TTC549 (cell line): ENCODE data around the gene MAZ.
"Not testable (repeated sequence)": the region's sequence is repeated elsewhere in the genome, so short reads cannot be mapped to it uniquely, and the experiment has no call there.

ENCODE experiments used
- FAIRE-seq: peaks from 2 replicates; lab custom pipeline; 2012; peaks lifted over from hg19 to GRCh38; lab: Jason Lieb, UNC

MAZ gene

GRCh38 chr16:29806099-29806579 is at the start of gene MAZ:
TSS of gene MAZ (plus strand) at chr16:29806529. CDS start at chr16:29806702, 173 bp downstream.
- no peak for FAIRE-seq

GRCh38 chr16:29756654-29757053 is 49.7 kb upstream of the MAZ start:
- no peak for FAIRE-seq

DNA sequence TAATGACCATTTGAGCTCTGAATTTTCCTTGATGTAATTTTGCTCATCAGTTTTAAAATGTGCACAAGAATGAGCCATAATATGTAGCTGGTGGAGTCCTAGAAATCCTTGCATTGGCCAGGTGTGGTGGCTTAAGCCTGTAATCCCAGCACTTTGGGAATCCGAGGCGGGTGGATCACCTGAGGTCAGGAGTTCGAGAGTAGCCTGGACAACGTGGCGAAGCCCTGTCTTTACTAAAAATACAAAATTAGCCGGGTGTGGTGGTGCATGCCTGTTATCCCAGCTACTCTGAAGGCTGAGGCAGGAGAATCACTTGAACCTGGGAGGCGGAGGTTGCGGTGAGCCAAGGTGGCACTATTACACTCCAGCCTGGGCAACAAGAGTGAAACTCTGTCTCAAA is 49.2 kb upstream of the MAZ start:
- not testable (repeated sequence) for FAIRE-seq

GRCh38 chr16:29757950-29758466 is 48.3 kb upstream of the MAZ start:
- FAIRE-seq, result no peak

DNA sequence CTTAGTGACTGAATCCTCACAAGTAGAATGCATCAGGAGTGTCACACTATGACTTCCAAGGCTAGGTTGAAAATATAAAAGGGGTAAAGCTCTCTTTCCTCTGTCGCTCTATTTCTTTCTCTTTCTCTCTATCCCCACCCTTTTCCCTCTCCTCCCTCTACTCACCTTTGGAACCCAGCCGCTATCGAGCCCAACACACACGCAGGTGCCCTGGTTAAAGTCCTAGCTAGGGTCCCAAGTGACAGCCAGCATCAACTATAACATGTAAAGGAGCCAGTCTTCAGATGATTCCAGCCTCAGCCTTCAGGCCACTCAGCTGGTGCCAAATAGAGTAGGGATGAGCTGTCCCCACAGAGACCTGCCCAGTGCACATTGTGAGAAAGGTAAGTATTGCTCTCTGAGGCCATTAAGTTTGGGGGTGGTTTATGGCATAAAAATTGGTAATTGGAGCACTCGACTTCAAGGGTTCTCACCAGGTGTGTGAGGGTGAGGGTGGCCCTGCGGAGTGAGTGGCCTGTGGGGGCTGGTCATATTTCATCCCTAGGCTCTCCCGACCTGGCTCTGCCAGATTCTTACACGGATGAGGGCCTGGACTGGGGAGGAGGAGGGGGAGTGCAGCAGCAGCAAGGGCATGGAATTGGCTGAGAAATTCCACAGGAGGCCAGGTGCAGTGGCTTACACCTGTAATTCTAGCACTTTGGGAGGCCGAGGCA is 45.6 kb upstream of the MAZ start:
- no peak for FAIRE-seq

DNA sequence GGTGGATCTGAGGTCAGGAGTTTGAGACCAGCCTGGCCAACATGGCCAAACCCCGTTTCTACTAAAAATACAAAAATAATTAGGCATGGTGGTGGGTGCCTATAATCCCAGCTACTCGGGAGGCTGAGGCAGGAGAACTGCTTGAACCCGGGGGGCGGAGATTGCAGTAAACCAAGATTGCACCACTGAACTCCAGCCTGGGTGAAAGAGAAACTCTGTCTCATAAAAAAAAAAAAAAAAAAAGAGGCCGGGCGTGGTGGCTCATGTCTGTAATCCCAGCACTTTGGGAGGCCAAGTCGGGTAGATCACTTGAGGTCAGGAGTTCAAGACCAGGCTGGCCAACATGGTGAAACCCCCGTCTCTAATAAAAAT is 45.1 kb upstream of the MAZ start:
- FAIRE-seq, result not testable (repeated sequence)

DNA sequence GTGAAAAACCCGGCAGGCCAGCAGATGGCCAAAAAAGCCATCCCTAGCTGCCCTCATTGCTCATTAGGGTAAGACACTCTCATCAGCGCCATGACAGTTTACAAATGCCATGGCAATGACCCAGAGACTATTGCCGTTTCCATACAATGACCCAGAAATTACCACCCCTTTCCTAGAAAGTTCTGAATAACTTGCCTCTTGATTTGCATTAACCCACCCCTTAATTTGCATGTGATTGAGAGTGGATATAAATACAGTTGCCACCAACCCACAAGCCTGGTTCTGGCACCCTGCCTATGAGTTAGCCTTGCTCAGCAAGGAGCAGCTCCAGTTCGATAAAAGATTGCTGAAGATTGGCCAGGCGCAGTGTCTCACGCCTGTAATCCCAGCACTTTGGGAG is 44.4 kb upstream of the MAZ start:
- no peak for FAIRE-seq

GRCh38 chr16:29763326-29763725 is 43.0 kb upstream of the MAZ start:
- FAIRE-seq, result no peak

DNA sequence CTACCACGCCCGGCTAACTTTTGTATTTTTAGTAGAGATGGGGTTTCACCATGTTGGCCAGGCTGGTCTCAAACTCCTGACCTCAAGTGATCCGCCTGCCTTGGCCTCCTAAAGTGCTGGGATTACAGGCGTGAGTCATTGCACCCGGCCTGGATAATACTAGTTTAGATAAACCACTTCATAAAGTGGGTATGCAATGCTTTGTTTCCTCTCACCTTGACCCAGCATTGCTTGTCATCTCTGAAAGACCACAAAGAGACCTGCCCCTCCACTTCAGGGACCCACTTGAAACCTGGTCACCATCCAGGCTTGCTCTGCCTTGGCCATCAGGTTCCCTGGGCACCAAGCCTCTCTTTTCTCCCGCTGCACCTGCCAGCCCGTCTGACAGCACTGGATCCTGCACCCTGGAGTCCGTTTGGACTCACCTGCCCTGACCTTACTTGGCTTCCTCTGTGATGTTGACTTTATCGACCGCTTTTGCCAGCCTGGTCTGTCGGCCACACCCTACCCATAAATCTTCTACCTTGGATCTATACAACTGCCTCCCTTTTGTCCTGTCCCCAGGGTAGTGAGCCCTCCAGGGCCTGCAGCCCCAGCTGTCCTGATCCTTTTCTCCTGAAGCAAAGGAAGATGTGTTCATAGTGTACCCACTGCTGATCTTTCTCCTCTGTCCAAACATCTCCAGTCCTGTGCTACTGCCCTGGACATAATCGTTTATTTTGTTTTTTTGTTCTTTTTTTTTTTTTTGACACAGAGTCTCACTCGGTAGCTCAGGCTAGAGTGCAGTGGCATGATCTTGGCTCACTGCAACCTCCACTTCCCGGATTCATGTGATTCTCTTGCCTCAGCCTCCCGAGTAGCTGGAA is 40.9 kb upstream of the MAZ start:
- no peak for FAIRE-seq

DNA sequence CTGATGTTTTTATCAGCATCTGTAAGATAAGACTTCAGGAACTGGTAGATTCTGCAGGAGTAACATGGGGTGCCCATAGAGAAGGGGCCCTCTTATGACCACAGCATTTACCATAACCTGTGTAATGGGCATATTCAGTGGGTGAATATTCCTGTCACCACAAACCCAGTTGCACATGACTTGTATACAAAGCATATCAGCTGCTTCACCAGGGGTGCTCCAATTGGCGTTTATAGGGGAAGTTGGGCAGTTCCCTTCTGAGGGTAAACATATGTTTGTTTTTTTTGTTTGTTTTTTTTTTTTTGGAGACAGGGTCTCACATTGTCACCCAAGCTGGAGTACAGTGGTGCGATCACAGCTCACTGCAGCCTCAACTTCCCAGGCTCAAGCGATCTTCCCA is 39.8 kb upstream of the MAZ start:
- FAIRE-seq, result no peak

GRCh38 chr16:29767062-29767461 is 39.3 kb upstream of the MAZ start:
- FAIRE-seq, result no peak

GRCh38 chr16:29769507-29769906 is 36.8 kb upstream of the MAZ start:
- FAIRE-seq, result no peak

GRCh38 chr16:29770250-29770929 is 35.9 kb upstream of the MAZ start:
- FAIRE-seq, result no peak

DNA sequence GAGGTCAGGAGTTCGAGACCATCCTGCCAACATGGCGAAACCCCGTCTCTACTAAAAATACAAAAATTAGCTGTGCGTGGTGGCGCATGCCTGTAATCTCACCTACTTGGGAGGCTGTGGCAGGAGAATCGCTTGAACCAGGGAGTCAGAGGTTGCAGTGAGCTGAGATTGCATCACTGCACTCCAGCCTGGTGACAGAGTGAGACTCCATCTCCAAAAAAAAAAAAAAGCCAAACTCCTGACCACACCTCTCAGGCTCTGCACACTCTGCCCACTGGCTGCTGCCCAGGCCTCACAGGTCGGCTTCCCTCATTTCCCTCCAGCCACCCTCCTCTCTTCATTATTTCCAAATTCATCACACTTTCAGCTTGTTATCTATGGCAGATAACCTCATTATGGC is 34.0 kb upstream of the MAZ start:
- FAIRE-seq, result not testable (repeated sequence)

- FAIRE-seq, result no peak
Observed at GRCh38 chr16:29774730-29775129, 31.6 kb upstream of the MAZ start.

GRCh38 chr16:29775742-29776408 is 30.5 kb upstream of the MAZ start:
- FAIRE-seq, result no peak

DNA sequence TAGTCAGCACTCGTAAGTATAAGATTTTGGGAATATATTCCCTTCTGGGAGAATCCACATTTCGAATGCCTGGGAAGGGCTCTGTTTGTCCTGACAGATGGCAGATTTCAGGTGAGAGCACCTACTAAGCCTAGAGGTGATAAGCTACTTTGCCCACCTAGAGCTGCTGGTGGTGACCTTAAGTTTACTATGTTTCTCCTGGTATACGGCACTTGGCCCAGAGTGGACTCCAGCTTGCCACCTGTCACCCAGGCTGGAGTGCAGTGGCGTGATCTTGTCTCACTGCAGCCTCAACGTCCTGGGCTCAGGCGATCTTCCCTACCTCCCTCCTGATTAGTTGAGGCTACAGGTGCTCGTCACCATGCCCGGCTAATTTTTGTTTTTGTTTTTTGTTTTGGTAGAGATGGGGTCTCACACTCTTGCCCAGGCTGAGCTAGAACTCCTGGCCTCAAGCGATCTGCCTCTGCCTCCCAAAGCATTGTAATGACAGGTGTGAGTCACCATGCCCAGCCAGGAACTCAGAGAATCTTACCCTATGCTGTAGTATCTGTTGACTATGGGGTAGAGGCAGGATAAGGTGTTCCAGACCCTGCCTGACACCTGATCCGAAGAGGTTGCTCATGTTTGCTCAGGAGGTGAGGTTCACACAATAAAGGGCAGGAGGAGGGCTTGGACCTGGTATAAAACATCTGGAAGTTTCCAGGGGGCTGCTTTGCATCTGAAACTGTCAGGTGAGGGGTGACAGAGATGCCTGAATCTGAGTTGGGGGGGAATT is 28.6 kb upstream of the MAZ start, which contains the start of gene ZG16:
ZG16 (plus strand) TSS at position 681 of the 775 bp plus-strand sequence. CDS start 1,011 bp downstream, outside the sequence.
- FAIRE-seq, result no peak

DNA sequence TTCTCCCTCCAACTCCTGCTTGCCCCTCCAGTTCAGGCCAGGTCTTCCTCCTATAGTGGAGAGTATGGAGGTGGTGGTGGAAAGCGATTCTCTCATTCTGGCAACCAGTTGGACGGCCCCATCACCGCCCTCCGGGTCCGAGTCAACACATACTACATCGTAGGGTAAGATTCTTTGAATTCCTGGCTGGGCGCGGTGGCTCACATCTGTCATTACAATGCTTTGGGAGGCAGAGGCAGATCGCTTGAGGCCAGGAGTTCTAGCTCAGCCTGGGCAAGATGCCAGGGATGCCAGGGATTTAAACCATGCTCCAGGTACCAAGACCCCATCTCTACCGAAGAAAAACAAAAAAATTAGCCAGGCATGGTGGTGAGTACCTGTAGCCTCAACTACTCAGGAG is 26.9 kb upstream of the MAZ start:
- no peak for FAIRE-seq

- not testable (repeated sequence) for FAIRE-seq
Observed at GRCh38 chr16:29783094-29783953, 23.0 kb upstream of the MAZ start.

DNA sequence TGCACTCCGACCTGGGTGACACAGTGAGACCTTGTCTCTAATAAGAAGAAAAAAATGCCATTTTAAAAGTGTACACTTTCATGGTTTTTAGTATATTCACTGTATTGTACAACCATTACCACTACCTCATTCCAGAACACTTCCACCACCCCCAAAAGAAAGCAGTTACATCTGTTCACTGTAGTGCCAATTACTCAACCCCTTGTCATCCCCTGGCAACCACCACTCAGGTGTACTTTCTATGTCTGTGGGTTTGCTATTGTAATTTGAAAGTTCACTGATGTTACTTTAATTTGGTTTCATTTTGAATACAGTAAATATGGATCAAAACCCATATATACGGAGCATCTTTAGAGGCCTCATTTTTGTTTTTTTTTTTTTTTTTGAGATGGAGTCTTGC is 22.2 kb upstream of the MAZ start:
- no peak for FAIRE-seq
